Urinary bladder (tissue), 4 donors: Measurements from ENCODE around the gene GNPTG. TPM values are rescaled to one million over a fixed set of nuclear protein-coding genes. Genes with fewer than 3 reads are reported as not detected.

Source experiments
- DNase-seq: peaks from one replicate; pipeline ENCODE4 v3.0.0-alpha.2; 2015; ENCODE audit errors: extremely low spot score
- H3K27ac ChIP-seq: one replicate; pipeline ENCODE4 v1.5.1; 2013; ENCODE audit warnings: low read depth, mild to moderate bottlenecking, moderate library complexity
- H3K36me3 ChIP-seq: one replicate; pipeline ENCODE4 v1.6.1; 2013; ENCODE audit warnings: mild to moderate bottlenecking, moderate library complexity; ENCODE audit not compliant: insufficient read depth
- H3K4me1 ChIP-seq: one replicate; pipeline ENCODE4 v1.6.1; 2013; ENCODE audit warnings: mild to moderate bottlenecking, moderate library complexity; ENCODE audit not compliant: insufficient read depth
- H3K4me3 ChIP-seq: one replicate; pipeline ENCODE4 v1.5.1; 2013; ENCODE audit warnings: low read depth, low read length
- WGBS: extraction: QIAGEN DNeasy Blood & Tissue Kit; methylation state at CpG from one replicate; pipeline ENCODE4 v1.1.7; 2013; 5-methylcytosine and 5-hydroxymethylcytosine counted together
- polyA plus RNA-seq: library from polyadenylated mRNA; stranded (reverse); fragments of 200-250 nt; gene quantifications from one replicate; pipeline ENCODE4 v1.2.3, GENCODE V29; 2013
- total RNA-seq: library from RNA; depleted of rRNA; stranded (reverse); fragments of >200 nt; gene quantifications from one replicate; pipeline ENCODE4 v1.2.3, GENCODE V29; 2014
- donor health status: healthy with polysubstance abuse.
- donor health status: healthy.

The GNPTG gene
- total and polyA plus RNA-seq, 2 donors, result 28.0 to 70.4 TPM

- Histone ChIP-seq H3K36me3 (no peaks in the 10 kb centered on the region), H3K4me1 (no peaks in the 10 kb centered on the region), H3K27ac (no peak overlapping the region), H3K4me3 (no peak overlapping the region)
- 94% methylated on average over 33 of the region's 33 CpGs for WGBS
- no peak for DNase-seq
Measured at GRCh38 chr16:1371054-1371978, 19.6 kb downstream of the GNPTG start.

GRCh38 chr16:1372292-1372950, 20.7 kb downstream of the GNPTG start:
- DNase-seq, result no peak
- Histone ChIP-seq H3K4me1 (no peaks in the 10 kb centered on the region), H3K4me3 (no peak overlapping the region), H3K27ac (no peak overlapping the region), H3K36me3 (no peaks in the 10 kb centered on the region)
- WGBS, result 95% methylated on average over 17 of the region's 21 CpGs

- no peak overlapping the region for H3K4me3 ChIP-seq
- 91% methylated on average over 46 of the region's 46 CpGs for WGBS
- H3K36me3 ChIP-seq, result no peaks in the 10 kb centered on the region
- H3K4me1 ChIP-seq, result peaks cover 3% of the 10 kb centered on the region
- H3K27ac ChIP-seq, result no peak overlapping the region
- no peak for DNase-seq
Measured at GRCh38 chr16:1374418-1375297, 22.9 kb downstream of the GNPTG start.

- Histone ChIP-seq H3K4me1 (peaks cover 3% of the 10 kb centered on the region), H3K36me3 (no peaks in the 10 kb centered on the region)
- WGBS, result 93% methylated on average over 24 of the region's 24 CpGs
Measured at GRCh38 chr16:1375298-1375640, 23.5 kb downstream of the GNPTG start.

GRCh38 chr16:1375741-1376410, 24.1 kb downstream of the GNPTG start:
- Histone ChIP-seq H3K4me3 (no peak overlapping the region), H3K4me1 (peaks cover 3% of the 10 kb centered on the region), H3K36me3 (no peaks in the 10 kb centered on the region), H3K27ac (no peak overlapping the region)
- WGBS, result 90% methylated on average over 19 of the region's 19 CpGs
- no peak for DNase-seq

More at GRCh38 chr16:1375298-1375640, 23.5 kb downstream of the GNPTG start:
- Histone ChIP-seq H3K4me3 (no peak overlapping the region), H3K27ac (no peak overlapping the region)
- DNase-seq, result no peak

DNA sequence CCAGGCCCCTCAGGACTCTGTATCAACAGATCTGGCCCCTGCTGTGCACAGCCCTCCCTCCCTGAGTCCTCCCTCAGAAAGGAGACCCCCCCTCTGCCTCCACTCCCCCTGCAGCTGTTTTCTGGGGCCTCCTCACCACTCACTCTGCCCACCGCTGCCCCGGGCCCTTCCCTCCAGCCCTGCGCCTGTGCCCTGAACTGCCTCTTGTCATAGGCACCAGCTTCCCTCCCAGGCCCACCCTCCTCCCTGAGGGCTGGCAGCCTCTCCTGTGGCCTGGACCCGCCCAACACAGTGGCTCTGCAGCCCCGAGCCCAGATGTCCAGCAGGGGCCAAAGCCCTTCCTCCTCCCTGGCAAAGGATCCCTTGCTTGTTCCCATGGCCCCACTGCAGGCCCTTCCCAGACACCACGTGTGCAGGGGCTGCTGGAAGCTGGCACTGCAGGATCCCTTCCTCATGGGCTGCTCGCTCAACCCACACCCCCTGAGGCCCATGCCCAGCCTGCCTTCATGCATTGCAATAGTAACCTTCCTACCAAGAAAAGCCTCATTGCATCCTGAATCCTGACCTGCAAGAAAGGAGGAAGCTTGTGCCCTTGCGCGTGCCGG, 25.8 kb downstream of the GNPTG start:
- DNase-seq, result no peak
- no peaks in the 10 kb centered on the region for H3K36me3 ChIP-seq
- H3K4me1 ChIP-seq, result peaks cover 3% of the 10 kb centered on the region
- H3K27ac ChIP-seq, result no peak overlapping the region
- 88% methylated on average over 10 of the region's 10 CpGs for WGBS
- H3K4me3 ChIP-seq, result no peak overlapping the region

GRCh38 chr16:1378087-1378803, 26.5 kb downstream of the GNPTG start:
- no peak for DNase-seq
- H3K4me3 ChIP-seq, result no peak overlapping the region
- WGBS, result 93% methylated on average over 25 of the region's 25 CpGs
- peaks cover 3% of the 10 kb centered on the region for H3K4me1 ChIP-seq
- no peak overlapping the region for H3K27ac ChIP-seq
- peaks cover 1% of the 10 kb centered on the region for H3K36me3 ChIP-seq

DNA sequence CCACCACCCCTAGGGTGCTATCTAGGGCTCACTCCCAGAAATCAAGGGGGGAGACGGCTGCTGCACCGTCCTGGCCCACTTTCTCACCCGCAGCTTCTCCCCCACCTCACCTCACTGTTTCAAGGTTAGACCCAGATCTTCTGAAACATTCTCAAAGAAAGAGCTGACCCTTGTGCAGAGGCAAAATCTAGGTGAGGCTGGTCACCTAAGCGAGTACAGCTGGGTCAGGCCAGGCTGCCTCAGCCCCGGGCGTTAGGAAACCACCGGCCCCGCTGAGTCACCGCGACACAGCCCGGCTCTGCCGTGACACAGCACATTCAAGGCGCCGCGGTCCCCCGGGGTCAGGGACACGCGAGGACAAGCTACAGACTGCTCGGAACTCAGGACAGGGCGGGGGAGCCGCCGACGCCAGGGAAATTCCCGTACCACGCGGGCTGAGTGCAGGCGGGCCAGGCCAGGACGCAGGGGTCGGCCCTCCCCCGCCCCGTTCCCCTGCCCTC, 27.1 kb downstream of the GNPTG start:
- H3K36me3 ChIP-seq, result peaks cover 4% of the 10 kb centered on the region
- H3K4me1 ChIP-seq, result peaks cover 3% of the 10 kb centered on the region
- peak overlapping the region; percentile 25 for H3K27ac ChIP-seq
- no peak for DNase-seq
- WGBS, result 10% methylated on average over 31 of the region's 31 CpGs
- peak overlapping the region; percentile 29 for H3K4me3 ChIP-seq

- WGBS, result 4% methylated on average over 95 of the region's 95 CpGs
- no peak overlapping the region for H3K27ac ChIP-seq
- no peak for DNase-seq
- H3K4me1 ChIP-seq, result peaks cover 3% of the 10 kb centered on the region
- H3K36me3 ChIP-seq, result peaks cover 4% of the 10 kb centered on the region
- H3K4me3 ChIP-seq, result peak overlapping the region; percentile 29
Measured at GRCh38 chr16:1379304-1380076, 27.8 kb downstream of the GNPTG start.

DNA sequence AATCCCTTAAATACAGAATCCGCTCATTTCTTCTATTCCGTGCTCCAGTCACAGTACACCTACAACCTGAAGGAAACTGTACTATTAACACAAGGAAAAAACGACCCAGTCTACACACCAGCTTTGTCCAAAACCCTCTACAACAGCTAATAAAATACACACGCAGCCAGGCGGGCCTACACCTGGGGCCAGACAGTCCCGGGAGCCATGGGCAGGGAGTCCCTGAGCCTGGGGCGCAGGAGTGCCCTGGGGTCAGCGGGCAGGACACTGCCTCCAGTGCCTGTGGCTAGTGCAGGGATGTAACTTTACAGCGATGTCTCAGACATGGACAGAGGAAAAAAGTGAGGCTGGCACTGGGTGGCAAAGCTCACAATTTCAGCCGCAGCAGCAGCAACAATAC, 28.5 kb downstream of the GNPTG start:
- peaks cover 3% of the 10 kb centered on the region for H3K4me1 ChIP-seq
- H3K4me3 ChIP-seq, result no peak overlapping the region
- H3K36me3 ChIP-seq, result peaks cover 4% of the 10 kb centered on the region
- no peak overlapping the region for H3K27ac ChIP-seq
- WGBS, result 84% methylated on average over 10 of the region's 10 CpGs
- no peak for DNase-seq

DNA sequence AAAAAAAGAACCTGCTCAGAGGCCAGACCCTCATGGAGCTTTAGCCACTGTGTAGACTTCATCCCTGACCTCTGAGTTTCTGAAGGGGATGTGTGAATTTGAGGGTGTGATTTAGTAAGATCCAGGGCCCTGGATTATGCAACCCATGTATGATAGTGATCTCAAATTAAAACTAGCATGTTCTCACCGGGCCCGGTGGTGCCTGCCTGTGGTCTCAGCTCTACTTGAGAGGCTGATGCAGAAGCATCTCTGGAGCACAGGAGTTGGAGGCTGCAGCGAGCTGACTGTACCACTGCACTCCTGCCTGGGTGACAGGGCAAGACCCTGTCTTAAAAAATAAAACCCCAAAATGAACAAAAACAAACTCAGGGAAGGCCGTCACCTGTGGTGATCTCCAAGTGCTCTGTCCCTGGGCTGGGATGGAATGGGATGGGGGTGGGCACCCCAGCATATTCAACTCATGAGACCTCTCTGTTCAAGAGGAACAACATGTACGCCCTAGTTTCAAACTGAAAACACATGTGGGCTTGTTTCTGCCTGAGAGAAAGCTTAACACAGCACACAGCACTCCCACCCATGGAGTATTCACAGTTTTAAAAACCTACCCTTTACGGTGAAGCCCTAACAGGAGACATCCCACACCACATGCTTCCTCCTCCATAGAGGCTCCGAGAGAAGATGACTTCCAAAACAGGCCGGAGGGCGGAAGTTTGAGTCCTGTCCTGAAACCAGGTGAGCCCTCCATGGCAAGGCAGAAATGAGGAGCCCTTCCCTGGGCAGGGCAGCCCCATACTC, 30.1 kb downstream of the GNPTG start:
- Histone ChIP-seq H3K4me3 (no peak overlapping the region), H3K36me3 (peaks cover 4% of the 10 kb centered on the region), H3K27ac (no peak overlapping the region), H3K4me1 (peaks cover 3% of the 10 kb centered on the region)
- DNase-seq, result no peak
- 92% methylated on average over 9 of the region's 9 CpGs for WGBS
